ENCODE results near the gene TIGD2.

DNA sequence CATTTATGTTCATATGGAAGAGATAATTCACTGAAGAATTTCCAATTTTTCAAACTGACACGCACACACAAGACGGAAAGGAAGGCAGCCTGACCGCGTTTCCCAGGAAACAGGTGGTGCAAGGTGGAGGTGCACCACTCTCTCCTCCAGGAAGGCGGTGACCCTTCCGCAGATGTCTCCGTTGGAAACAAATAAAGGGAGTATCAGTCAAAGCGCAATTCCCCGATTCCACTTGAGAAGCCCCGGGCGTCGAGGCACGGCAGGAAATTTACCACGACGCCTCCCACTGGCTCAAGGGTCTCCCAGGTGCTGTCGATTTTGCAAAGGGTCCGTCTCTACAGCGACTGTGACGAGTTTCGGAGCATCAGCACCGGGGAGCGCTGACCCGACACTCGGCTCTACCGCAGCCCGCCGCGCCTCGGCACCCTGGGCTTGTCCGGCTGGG is 770 bp upstream of the TIGD2 start:
- no peak for TF ChIP-seq CTCF (IDR thresholded peaks at IDR 0.05)
- no peak for TF ChIP-seq REST (IDR thresholded peaks at IDR 0.05; ENCODE audit: insufficient read depth in 1 of 2, low read depth in 2 of 2, low read length in 1 of 2)
